Measurements from ENCODE around the gene CLEC17A.
"Not testable (repeated sequence)": the region's sequence is repeated elsewhere in the genome, so short reads cannot be mapped to it uniquely, and the experiment has no call there.

CLEC17A gene

DNA sequence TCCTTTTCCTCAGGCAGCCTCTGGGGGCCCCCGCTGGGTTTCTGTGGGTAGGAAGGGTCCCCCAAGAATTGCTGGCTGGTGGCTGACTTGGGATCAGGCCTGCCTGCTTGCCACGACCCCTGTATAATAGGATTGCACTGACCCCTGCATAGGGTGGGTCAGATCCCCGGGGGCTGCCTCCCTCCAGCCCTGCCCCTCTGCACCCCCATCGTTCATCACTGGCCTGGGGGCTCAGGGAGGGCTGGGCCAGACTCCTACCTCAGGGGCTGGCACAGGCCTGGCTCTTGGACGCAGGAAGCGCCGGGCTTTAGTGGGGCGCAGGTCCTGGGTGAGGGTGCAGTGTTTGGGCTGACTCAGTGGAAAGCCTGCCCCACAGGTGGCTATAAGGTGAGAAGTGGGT is 21.6 kb upstream of the CLEC17A start:
- H3K4me3 ChIP-seq (ENCODE audit: low read depth, low read length), result no peak overlapping the region
- H3K36me3 ChIP-seq (replicated peaks), result peaks cover 17% of the 10 kb centered on the region
- no peaks in the 10 kb centered on the region for H3K27me3 ChIP-seq (replicated peaks)
- in situ Hi-C loops (cut with HindIII; ENCODE audit: low pct_ligation_motif_present, low sequenced_read_pairs), result no loop called here
- TF ChIP-seq, protein P1, sequence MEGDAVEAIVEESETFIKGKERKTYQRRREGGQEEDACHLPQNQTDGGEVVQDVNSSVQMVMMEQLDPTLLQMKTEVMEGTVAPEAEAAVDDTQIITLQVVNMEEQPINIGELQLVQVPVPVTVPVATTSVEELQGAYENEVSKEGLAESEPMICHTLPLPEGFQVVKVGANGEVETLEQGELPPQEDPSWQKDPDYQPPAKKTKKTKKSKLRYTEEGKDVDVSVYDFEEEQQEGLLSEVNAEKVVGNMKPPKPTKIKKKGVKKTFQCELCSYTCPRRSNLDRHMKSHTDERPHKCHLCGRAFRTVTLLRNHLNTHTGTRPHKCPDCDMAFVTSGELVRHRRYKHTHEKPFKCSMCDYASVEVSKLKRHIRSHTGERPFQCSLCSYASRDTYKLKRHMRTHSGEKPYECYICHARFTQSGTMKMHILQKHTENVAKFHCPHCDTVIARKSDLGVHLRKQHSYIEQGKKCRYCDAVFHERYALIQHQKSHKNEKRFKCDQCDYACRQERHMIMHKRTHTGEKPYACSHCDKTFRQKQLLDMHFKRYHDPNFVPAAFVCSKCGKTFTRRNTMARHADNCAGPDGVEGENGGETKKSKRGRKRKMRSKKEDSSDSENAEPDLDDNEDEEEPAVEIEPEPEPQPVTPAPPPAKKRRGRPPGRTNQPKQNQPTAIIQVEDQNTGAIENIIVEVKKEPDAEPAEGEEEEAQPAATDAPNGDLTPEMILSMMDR (IDR thresholded peaks at IDR 0.05; ENCODE audit: low read depth, low read length, missing control alignments), result no peak
- no peak overlapping the region for H3K27ac ChIP-seq
- no peak for DNase-seq

DNA sequence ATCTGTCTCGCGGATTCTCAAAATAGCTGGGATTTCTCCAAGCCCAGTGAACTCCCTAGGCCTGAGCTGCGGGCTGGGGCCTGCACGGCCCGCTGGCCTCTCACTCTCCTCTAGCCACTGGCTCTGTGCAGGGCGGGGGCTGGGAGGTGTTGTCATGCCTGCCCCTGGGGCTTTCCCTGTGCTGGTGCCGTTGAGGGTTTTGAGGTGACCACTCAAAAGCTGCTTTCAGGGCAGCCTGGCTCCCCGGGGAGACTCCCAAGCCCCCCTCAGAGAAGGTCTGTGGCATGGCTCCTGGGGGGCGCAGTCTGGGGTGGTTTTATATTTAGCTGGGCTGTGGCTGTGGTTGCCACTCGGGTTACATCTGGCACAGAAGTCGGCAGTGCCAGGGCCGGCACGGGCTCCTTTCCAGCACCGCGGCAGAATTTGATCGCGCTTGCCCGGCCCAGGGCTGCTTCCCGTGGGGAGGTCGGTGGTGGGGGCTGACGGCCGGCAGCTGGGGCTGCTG is 21.0 kb upstream of the CLEC17A start:
- Histone ChIP-seq H3K27ac (peak overlapping the region; percentile 30), H3K36me3 (replicated peaks) (peaks cover 18% of the 10 kb centered on the region), H3K4me3 (ENCODE audit: low read depth, low read length) (no peak overlapping the region), H3K27me3 (replicated peaks) (no peaks in the 10 kb centered on the region)
- peak; percentile 49 for DNase-seq
- TF ChIP-seq, protein P1 (IDR thresholded peaks at IDR 0.05; ENCODE audit: low read depth, low read length, missing control alignments), result no peak
- in situ Hi-C loops (cut with HindIII; ENCODE audit: low pct_ligation_motif_present, low sequenced_read_pairs), result no loop called here

DNA sequence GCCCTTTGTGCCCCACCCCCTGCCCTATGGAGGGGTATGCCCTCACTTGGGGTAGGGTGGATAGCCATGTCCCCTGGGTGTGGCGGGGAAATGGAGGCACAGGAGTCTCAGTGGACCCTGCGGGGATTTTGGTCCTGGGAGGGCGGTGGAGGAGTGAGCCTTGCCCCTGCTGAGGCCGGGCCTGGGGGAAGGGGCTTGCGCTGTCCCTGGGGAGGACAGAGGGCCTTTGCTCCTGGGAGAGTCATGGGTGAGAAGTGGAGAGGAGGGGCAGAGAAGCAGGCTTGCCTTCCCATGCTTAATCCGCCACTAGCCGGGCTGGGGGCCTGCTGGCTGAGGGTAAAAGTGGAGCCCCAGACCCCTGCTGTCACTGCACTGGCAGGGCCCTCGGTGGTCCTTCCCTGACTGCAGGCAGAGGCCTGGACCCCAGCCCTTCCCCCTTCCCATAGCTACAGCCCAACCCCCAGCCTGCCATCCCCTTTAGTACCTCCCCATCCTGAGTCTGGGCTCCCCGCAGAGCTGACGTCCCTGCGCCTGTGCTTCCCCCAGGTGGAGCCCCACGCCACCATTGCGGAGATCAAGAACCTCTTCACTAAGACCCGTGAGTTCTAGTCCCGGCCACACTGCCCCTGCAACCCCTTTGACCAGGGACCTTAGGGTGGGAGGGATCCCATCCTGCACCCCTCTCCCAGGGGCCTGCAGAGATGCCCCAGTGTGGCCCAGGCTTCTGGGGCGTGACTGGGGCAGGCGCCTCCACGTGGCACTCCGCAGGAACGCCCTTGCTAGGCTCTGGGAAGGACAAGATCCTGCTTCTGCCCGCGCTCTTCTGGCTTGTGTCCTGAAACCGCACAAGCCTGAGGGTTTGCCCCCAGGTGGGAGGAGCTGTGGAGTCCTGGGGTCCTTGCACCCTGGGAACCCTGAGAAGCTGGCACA is 20.0 kb upstream of the CLEC17A start:
- TF ChIP-seq, protein P1 (IDR thresholded peaks at IDR 0.05; ENCODE audit: low read depth, low read length, missing control alignments), result no peak
- Histone ChIP-seq H3K36me3 (replicated peaks) (peaks cover 18% of the 10 kb centered on the region), H3K4me3 (ENCODE audit: low read depth, low read length) (no peak overlapping the region), H3K27ac (no peak overlapping the region), H3K27me3 (replicated peaks) (no peaks in the 10 kb centered on the region)
- in situ Hi-C loops (cut with HindIII; ENCODE audit: low pct_ligation_motif_present, low sequenced_read_pairs), result no loop called here
- DNase-seq, result no peak

DNA sequence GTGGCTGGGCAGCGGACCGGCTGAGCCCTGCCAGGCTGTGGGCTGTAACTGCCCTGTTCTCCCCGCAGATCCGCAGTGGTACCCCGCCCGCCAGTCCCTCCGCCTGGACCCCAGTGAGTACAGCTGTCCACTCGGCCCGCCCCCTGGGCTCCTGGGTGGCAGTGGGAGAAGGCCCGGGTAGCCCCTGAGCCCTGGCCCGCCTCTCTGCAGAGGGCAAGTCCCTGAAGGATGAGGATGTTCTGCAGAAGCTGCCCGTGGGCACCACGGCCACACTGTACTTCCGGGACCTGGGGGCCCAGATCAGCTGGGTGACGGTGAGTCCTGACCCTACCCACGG is 19.3 kb upstream of the CLEC17A start:
- Histone ChIP-seq H3K4me3 (ENCODE audit: low read depth, low read length) (no peak overlapping the region), H3K27me3 (replicated peaks) (no peaks in the 10 kb centered on the region), H3K36me3 (replicated peaks) (peaks cover 18% of the 10 kb centered on the region), H3K27ac (no peak overlapping the region)
- in situ Hi-C loops (cut with HindIII; ENCODE audit: low pct_ligation_motif_present, low sequenced_read_pairs), result no loop called here
- DNase-seq, result no peak
- TF ChIP-seq, protein P1 (IDR thresholded peaks at IDR 0.05; ENCODE audit: low read depth, low read length, missing control alignments), result no peak

DNA sequence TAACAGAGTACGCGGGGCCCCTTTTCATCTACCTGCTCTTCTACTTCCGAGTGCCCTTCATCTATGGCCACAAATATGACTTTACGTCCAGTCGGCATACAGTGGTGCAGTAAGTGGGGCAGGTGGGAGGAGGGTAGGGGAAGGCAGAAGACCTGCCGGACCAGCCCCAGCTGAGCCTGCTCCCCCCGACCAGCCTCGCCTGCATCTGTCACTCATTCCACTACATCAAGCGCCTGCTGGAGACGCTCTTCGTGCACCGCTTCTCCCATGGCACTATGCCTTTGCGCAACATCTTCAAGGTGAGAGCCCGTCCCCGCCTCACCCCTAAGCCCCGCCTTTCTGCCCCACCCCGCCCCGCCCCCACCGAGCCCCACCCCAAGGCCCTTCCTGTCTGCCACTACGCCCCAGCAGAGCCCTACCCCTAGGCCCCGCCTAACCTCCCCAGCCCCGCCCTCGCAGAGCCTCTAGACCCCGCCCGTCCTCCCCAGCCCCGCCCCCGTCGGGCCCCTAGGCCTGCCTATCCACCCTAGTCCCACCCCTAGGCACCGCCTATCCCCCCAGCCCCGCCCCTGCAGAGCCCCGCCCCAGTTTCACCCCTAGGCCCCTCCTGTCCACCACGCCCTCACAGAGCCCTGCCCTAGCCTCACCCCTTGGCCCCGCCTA is 18.8 kb upstream of the CLEC17A start:
- Histone ChIP-seq H3K4me3 (ENCODE audit: low read depth, low read length) (no peak overlapping the region), H3K27me3 (replicated peaks) (no peaks in the 10 kb centered on the region), H3K36me3 (replicated peaks) (peaks cover 18% of the 10 kb centered on the region), H3K27ac (no peak overlapping the region)
- in situ Hi-C loops (cut with HindIII; ENCODE audit: low pct_ligation_motif_present, low sequenced_read_pairs), result no loop called here
- TF ChIP-seq, protein P1 (IDR thresholded peaks at IDR 0.05; ENCODE audit: low read depth, low read length, missing control alignments), result no peak
- DNase-seq, result no peak

DNA sequence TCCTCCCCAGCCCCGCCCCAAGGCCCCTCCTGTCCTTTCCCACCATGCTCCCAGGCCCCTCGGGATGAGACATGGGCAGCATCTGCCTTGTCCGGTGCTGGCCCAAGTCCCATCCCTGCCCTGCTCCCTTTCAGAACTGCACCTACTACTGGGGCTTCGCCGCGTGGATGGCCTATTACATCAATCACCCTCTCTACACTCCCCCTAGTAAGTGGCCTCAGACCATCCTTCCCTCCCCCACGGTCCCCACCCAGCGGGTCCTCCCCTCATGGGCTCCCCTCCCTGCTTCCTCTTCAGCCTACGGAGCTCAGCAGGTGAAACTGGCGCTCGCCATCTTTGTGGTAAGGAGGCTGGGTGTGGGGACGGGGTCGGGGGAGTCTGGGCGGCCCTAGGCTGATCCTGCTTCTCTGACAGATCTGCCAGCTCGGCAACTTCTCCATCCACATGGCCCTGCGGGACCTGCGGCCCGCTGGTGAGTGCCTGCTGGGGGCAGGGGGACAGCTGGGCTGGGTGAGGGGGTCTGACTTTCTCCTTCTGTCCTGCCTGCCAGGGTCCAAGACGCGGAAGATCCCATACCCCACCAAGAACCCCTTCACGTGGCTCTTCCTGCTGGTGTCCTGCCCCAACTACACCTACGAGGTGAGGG is 18.1 kb upstream of the CLEC17A start:
- DNase-seq; H3K4me3 ChIP-seq (ENCODE audit: low read depth, low read length); in situ Hi-C loops (cut with HindIII; ENCODE audit: low pct_ligation_motif_present, low sequenced_read_pairs); H3K27ac ChIP-seq; H3K27me3 ChIP-seq (replicated peaks): not testable (repeated sequence)
- H3K36me3 ChIP-seq (replicated peaks), result peaks cover 18% of the 10 kb centered on the region

Measured in brain microvascular endothelial cell (primary cell).